ENCODE results near the gene HMG20B. TPM values are rescaled to one million over a fixed set of nuclear protein-coding genes. Genes with fewer than 3 reads are reported as not detected.
"Not testable (repeated sequence)": the region's sequence is repeated elsewhere in the genome, so short reads cannot be mapped to it uniquely, and the experiment has no call there.

HMG20B gene
- total RNA-seq, 1 donor from 2014 or later = 28.7 TPM

DNA sequence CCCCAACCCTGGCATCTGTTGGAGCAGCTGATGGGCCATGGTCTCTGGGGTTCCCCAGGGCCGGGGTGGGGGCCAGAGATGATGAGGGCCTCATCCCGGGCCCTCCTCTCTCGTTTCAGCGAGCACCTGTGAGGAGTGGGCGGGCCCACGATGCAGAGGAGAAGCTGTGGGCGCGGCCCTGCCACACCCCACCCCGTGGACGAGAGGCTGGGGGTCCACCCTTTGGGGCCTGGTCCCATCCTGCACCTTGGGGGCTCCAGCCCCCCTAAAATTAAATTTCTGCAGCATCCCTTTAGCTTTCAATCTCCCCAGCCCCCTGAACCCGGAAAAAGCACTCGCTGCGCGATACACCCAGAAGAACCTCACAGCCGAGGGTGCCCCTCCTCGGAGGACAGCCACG lies 5.6 kb downstream of the HMG20B start:
- Histone ChIP-seq H3K36me3 (ENCODE audit: control insufficient read depth in 3 of 3, insufficient read depth in 3 of 3, low read length in 3 of 3) (no peaks in the 10 kb centered on the region), H3K9me3 (ENCODE audit: control insufficient read depth in 3 of 3, low read length in 3 of 3) (no peaks in the 10 kb centered on the region), H3K4me3 (ENCODE audit: low read length in 3 of 3) (no peak overlapping the region), H3K4me1 (ENCODE audit: control insufficient read depth in 3 of 3, insufficient read depth in 3 of 3, low read length in 3 of 3) (peaks cover 10 to 12% (median 10%) of the 10 kb centered on the region in 3 donors), H3K27ac (ENCODE audit: low read depth, low read length) (no peak overlapping the region), H3K9ac (ENCODE audit: low read depth in 1 of 3, low read length in 3 of 3) (no peak overlapping the region), H3K27me3 (ENCODE audit: control insufficient read depth in 3 of 3, insufficient read depth in 3 of 3, low read length in 3 of 3) (no peaks in the 10 kb centered on the region)

- peaks cover 4 to 6% (median 4%) of the 10 kb centered on the region in 3 donors for H3K27me3 ChIP-seq (ENCODE audit: control insufficient read depth in 3 of 3, insufficient read depth in 3 of 3, low read length in 3 of 3)
- H3K9me3 ChIP-seq (ENCODE audit: control insufficient read depth in 3 of 3, low read length in 3 of 3) = no peaks in the 10 kb centered on the region
- H3K4me3 ChIP-seq (ENCODE audit: low read length in 3 of 3) = no peak overlapping the region
- no peaks in the 10 kb centered on the region for H3K36me3 ChIP-seq (ENCODE audit: control insufficient read depth in 3 of 3, insufficient read depth in 3 of 3, low read length in 3 of 3)
- no peak overlapping the region for H3K27ac ChIP-seq (ENCODE audit: low read depth, low read length)
- H3K4me1 ChIP-seq (ENCODE audit: control insufficient read depth in 3 of 3, insufficient read depth in 3 of 3, low read length in 3 of 3) = peaks cover 9 to 13% (median 10%) of the 10 kb centered on the region in 3 donors
- H3K9ac ChIP-seq (ENCODE audit: low read depth in 1 of 3, low read length in 3 of 3) = no peak overlapping the region
These were observed 7.6 kb downstream of the HMG20B start for GRCh38 chr19:3580156-3580934.

- not testable (repeated sequence) for H3K9ac ChIP-seq (ENCODE audit: low read depth in 1 of 3, low read length in 3 of 3); H3K27ac ChIP-seq (ENCODE audit: low read depth, low read length)
These were observed 9.0 kb downstream of the HMG20B start for GRCh38 chr19:3581792-3582191.

DNA sequence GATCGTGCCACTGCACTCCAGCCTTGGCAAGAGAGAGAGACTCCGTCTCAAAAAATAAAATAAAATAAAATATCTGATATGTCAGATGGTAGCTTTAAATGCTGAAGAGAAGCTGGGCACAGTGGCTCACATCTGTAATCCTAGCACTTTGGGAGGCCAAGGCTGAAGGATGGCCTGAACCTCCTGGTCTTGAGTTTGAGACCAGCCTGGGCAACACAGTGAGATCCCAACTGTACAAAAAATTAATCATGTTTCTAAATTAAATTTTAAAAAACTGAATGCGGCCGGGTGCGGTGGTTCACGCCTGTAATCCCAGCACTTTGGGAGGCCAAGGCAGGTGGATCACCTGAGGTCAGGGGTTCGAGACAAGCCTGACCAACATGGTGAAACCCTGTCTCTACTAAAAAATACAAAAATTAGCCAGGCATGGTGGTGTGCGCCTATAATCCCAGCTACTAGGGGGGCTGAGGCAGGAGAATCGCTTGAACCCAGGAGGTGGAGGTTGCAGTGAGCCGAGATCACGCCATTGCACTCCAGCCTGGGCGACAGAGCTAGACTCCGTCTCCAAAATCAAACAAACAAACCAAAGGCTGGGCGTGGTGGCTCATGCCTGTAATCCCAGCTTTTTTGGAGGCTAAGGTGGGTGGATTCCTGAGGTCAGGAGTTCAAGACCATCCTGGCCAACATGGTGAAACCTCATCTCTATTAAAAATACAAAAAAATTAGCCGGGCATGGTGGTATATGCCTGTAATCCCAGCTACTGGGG lies 11.5 kb downstream of the HMG20B start:
- not testable (repeated sequence) for H3K4me3 ChIP-seq (ENCODE audit: low read length in 3 of 3); H3K9ac ChIP-seq (ENCODE audit: low read depth in 1 of 3, low read length in 3 of 3); H3K27ac ChIP-seq (ENCODE audit: low read depth, low read length); H3K36me3 ChIP-seq (ENCODE audit: control insufficient read depth in 3 of 3, insufficient read depth in 3 of 3, low read length in 3 of 3); H3K9me3 ChIP-seq (ENCODE audit: control insufficient read depth in 3 of 3, low read length in 3 of 3)
- Histone ChIP-seq H3K27me3 (ENCODE audit: control insufficient read depth in 3 of 3, insufficient read depth in 3 of 3, low read length in 3 of 3) (peaks cover 12 to 17% (median 13%) of the 10 kb centered on the region in 3 donors), H3K4me1 (ENCODE audit: control insufficient read depth in 3 of 3, insufficient read depth in 3 of 3, low read length in 3 of 3) (peaks cover 3 to 11% (median 6%) of the 10 kb centered on the region in 3 donors)

More at GRCh38 chr19:3581792-3582191, 9.0 kb downstream of the HMG20B start:
- H3K9me3 ChIP-seq (ENCODE audit: control insufficient read depth in 3 of 3, low read length in 3 of 3); H3K4me3 ChIP-seq (ENCODE audit: low read length in 3 of 3); H3K36me3 ChIP-seq (ENCODE audit: control insufficient read depth in 3 of 3, insufficient read depth in 3 of 3, low read length in 3 of 3); H3K4me1 ChIP-seq (ENCODE audit: control insufficient read depth in 3 of 3, insufficient read depth in 3 of 3, low read length in 3 of 3): not testable (repeated sequence)
- peaks cover 12 to 17% (median 13%) of the 10 kb centered on the region in 3 donors for H3K27me3 ChIP-seq (ENCODE audit: control insufficient read depth in 3 of 3, insufficient read depth in 3 of 3, low read length in 3 of 3)

- Histone ChIP-seq H3K9me3 (ENCODE audit: control insufficient read depth in 3 of 3, low read length in 3 of 3) (no peaks in the 10 kb centered on the region), H3K9ac (ENCODE audit: low read depth in 1 of 3, low read length in 3 of 3) (peak within 1 kb of the TSS in 2 of 3 donors; percentile 54 to 56), H3K4me1 (ENCODE audit: control insufficient read depth in 3 of 3, insufficient read depth in 3 of 3, low read length in 3 of 3) (peaks cover 3 to 11% (median 6%) of the 10 kb centered on the region in 3 donors), H3K27ac (ENCODE audit: low read depth, low read length) (no peak within 1 kb of the TSS), H3K4me3 (ENCODE audit: low read length in 3 of 3) (peak within 1 kb of the TSS in 2 of 3 donors; percentile 14 to 29), H3K27me3 (ENCODE audit: control insufficient read depth in 3 of 3, insufficient read depth in 3 of 3, low read length in 3 of 3) (peaks cover 12 to 17% (median 13%) of the 10 kb centered on the region in 3 donors), H3K36me3 (ENCODE audit: control insufficient read depth in 3 of 3, insufficient read depth in 3 of 3, low read length in 3 of 3) (no peaks in the 10 kb centered on the region)
These were observed 12.8 kb downstream of the HMG20B start, which contains the start of gene GIPC3 for GRCh38 chr19:3585301-3586126. GIPC3 (plus strand) TSS chr19:3585478; CDS start chr19:3585598, 120 bp downstream.

GRCh38 chr19:3586127-3586626 lies 13.4 kb downstream of the HMG20B start:
- Histone ChIP-seq H3K4me1 (ENCODE audit: control insufficient read depth in 3 of 3, insufficient read depth in 3 of 3, low read length in 3 of 3) (peaks cover 3 to 11% (median 6%) of the 10 kb centered on the region in 3 donors), H3K9ac (ENCODE audit: low read depth in 1 of 3, low read length in 3 of 3) (peak overlapping the region in 2 of 3 donors; percentile 54 to 56), H3K27me3 (ENCODE audit: control insufficient read depth in 3 of 3, insufficient read depth in 3 of 3, low read length in 3 of 3) (peaks cover 12 to 17% (median 13%) of the 10 kb centered on the region in 3 donors), H3K4me3 (ENCODE audit: low read length in 3 of 3) (peak overlapping the region in 2 of 3 donors; percentile 14 to 29), H3K9me3 (ENCODE audit: control insufficient read depth in 3 of 3, low read length in 3 of 3) (no peaks in the 10 kb centered on the region), H3K36me3 (ENCODE audit: control insufficient read depth in 3 of 3, insufficient read depth in 3 of 3, low read length in 3 of 3) (no peaks in the 10 kb centered on the region), H3K27ac (ENCODE audit: low read depth, low read length) (no peak overlapping the region)

DNA sequence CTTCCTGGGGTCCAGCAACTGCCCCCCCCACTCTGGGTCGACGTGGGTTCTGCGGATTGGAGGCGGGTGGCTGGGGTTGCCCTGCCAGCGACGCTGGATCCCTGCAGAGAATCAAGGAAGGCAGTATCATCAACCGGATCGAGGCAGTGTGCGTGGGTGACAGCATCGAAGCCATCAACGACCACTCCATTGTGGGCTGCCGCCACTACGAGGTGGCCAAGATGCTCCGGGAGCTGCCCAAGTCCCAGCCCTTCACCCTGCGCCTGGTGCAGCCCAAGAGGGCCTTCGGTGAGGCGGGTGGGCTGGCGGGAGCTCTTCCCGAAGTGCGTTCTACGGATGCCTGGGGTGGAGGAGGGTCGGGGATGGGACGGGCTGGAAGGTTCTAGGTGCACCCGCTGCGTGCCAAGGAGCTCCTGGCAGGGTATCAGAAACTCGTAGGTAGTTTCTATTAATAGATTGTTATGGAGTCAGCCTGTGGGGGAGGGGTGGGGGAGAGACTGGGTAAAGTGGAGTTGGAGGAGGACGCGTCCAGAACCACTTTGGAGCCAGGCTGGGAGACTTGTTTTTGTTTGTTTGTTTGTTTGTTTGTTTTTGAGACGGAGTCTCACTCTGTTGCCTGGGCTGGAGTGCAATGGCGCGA lies 14.1 kb downstream of the HMG20B start:
- H3K4me1 ChIP-seq (ENCODE audit: control insufficient read depth in 3 of 3, insufficient read depth in 3 of 3, low read length in 3 of 3) = peaks cover 3 to 11% (median 6%) of the 10 kb centered on the region in 3 donors
- no peaks in the 10 kb centered on the region for H3K36me3 ChIP-seq (ENCODE audit: control insufficient read depth in 3 of 3, insufficient read depth in 3 of 3, low read length in 3 of 3)
- H3K9me3 ChIP-seq (ENCODE audit: control insufficient read depth in 3 of 3, low read length in 3 of 3) = no peaks in the 10 kb centered on the region
- no peak overlapping the region for H3K9ac ChIP-seq (ENCODE audit: low read depth in 1 of 3, low read length in 3 of 3)
- peaks cover 12 to 17% (median 13%) of the 10 kb centered on the region in 3 donors for H3K27me3 ChIP-seq (ENCODE audit: control insufficient read depth in 3 of 3, insufficient read depth in 3 of 3, low read length in 3 of 3)
- H3K27ac ChIP-seq (ENCODE audit: low read depth, low read length) = no peak overlapping the region
- H3K4me3 ChIP-seq (ENCODE audit: low read length in 3 of 3) = no peak overlapping the region

GRCh38 chr19:3589439-3589838 lies 16.7 kb downstream of the HMG20B start:
- Histone ChIP-seq H3K4me1 (ENCODE audit: control insufficient read depth in 3 of 3, insufficient read depth in 3 of 3, low read length in 3 of 3) (peaks cover 3 to 11% (median 6%) of the 10 kb centered on the region in 3 donors), H3K27ac (ENCODE audit: low read depth, low read length) (no peak overlapping the region), H3K4me3 (ENCODE audit: low read length in 3 of 3) (no peak overlapping the region), H3K27me3 (ENCODE audit: control insufficient read depth in 3 of 3, insufficient read depth in 3 of 3, low read length in 3 of 3) (peaks cover 17 to 18% (median 17%) of the 10 kb centered on the region in 3 donors), H3K9ac (ENCODE audit: low read depth in 1 of 3, low read length in 3 of 3) (no peak overlapping the region), H3K36me3 (ENCODE audit: control insufficient read depth in 3 of 3, insufficient read depth in 3 of 3, low read length in 3 of 3) (no peaks in the 10 kb centered on the region), H3K9me3 (ENCODE audit: control insufficient read depth in 3 of 3, low read length in 3 of 3) (no peaks in the 10 kb centered on the region)

DNA sequence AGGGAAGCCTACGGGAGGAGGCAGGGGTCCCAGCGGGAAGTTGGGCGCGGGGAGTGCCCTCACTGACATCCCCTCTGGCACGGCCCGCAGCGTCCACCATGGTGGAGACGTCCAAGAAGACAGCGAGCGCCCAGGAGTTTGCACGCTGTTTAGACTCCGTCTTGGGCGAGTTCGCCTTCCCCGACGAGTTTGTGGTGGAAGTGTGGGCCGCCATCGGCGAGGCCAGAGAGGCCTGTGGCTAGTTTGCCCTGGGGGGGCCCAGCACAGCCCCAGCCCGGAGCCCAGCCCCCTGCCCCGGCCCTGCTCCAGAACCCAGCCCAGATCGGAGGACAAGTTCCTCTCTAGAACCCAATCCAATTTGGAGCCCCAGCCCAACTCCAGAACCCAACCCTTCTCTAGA lies 17.2 kb downstream of the HMG20B start:
- Histone ChIP-seq H3K9me3 (ENCODE audit: control insufficient read depth in 3 of 3, low read length in 3 of 3) (no peaks in the 10 kb centered on the region), H3K27ac (ENCODE audit: low read depth, low read length) (no peak overlapping the region), H3K27me3 (ENCODE audit: control insufficient read depth in 3 of 3, insufficient read depth in 3 of 3, low read length in 3 of 3) (peaks cover 16 to 18% (median 17%) of the 10 kb centered on the region in 3 donors), H3K4me3 (ENCODE audit: low read length in 3 of 3) (no peak overlapping the region), H3K9ac (ENCODE audit: low read depth in 1 of 3, low read length in 3 of 3) (no peak overlapping the region), H3K4me1 (ENCODE audit: control insufficient read depth in 3 of 3, insufficient read depth in 3 of 3, low read length in 3 of 3) (peaks cover 3 to 11% (median 6%) of the 10 kb centered on the region in 3 donors), H3K36me3 (ENCODE audit: control insufficient read depth in 3 of 3, insufficient read depth in 3 of 3, low read length in 3 of 3) (no peaks in the 10 kb centered on the region)

Data from skeletal muscle tissue (tissue), 4 donors.